Measurements from ENCODE around the gene SMARCD2.

DNA sequence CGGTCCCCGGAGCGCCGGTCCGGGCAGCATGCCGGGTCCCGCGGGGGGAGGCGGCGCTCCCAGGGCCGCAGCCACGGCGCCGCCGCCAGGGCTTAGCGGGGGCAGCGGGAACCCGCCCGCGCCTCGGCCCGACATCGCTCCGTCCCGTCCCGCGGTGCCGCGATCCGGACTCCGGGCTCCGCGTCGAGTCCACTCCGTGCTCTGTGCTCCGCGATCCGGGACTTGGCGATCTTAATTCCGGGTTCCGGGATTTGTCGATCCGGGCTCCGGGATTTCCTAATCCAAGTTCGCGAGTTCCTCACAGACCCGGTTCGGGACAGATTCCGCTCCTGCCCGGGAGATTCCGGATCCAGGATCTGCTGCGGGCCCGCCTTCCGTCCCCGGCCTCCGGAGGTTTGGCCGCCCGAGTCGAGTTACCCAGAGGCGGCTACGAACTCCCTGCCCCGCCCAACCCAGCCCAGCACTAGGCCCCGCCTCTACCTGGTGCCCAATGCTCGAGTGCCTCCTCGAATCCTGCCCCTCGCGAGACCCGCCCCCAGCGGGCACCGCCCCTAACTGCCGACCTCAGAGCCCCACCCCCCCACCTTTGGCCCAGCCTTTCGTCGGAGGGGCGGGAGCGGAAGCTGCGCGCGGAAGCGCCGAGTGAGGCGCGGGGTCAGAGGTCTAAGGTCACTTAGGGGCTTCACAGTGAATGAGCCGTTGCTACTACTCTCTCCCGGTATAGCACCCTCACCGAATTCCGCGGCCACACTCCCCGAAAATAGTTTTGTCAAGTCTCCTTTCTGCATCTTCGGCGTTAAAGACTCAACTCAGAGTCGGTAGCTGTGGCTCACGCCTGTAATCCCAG is at the start of gene SMARCD2:
- TF ChIP-seq, protein P1, sequence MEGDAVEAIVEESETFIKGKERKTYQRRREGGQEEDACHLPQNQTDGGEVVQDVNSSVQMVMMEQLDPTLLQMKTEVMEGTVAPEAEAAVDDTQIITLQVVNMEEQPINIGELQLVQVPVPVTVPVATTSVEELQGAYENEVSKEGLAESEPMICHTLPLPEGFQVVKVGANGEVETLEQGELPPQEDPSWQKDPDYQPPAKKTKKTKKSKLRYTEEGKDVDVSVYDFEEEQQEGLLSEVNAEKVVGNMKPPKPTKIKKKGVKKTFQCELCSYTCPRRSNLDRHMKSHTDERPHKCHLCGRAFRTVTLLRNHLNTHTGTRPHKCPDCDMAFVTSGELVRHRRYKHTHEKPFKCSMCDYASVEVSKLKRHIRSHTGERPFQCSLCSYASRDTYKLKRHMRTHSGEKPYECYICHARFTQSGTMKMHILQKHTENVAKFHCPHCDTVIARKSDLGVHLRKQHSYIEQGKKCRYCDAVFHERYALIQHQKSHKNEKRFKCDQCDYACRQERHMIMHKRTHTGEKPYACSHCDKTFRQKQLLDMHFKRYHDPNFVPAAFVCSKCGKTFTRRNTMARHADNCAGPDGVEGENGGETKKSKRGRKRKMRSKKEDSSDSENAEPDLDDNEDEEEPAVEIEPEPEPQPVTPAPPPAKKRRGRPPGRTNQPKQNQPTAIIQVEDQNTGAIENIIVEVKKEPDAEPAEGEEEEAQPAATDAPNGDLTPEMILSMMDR (conservative IDR thresholded peaks at IDR 0.05), result no peak
- TF ChIP-seq EZH2 (IDR thresholded peaks at IDR 0.05; ENCODE audit: low read depth), result no peak
